ENCODE measurements around the gene TBC1D25. TPM values are rescaled to one million over a fixed set of nuclear protein-coding genes. Genes with fewer than 3 reads are reported as not detected.

TBC1D25 gene
- polyA plus RNA-seq, 1 of the 3 experiments (the other 2 are of a cell fraction), result 18.4 TPM

DNA sequence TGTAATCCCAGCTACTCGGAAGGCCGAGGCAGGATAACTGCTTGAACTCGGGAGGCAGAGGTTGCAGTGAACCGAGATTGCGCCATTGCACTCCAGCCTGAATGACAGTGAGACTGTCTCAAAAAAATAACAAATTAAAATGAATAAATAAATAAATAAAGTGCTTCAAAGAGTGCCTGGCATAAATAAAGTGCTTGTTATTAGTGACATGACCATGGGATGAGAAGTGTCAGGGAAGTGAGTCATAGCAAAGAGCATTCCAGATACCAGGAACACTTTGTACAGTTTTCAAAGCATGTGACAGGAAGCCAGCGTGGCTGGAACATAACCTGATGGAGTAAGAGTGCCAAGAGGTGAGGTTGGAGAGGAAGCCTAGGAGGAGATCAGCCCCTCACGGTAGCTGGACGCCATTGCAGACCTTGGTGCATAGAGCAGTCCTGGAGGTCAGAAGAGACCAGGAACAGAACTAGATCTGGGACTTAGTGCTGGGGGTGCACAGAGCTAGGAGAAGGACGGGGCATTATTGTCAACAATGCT, 51.8 kb downstream of the TBC1D25 start:
- no peak overlapping the region for H3K4me2 ChIP-seq
- TF ChIP-seq, protein P1, sequence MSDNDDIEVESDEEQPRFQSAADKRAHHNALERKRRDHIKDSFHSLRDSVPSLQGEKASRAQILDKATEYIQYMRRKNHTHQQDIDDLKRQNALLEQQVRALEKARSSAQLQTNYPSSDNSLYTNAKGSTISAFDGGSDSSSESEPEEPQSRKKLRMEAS (IDR thresholded peaks at IDR 0.05; ENCODE audit: low read depth), result peak; percentile 45; the same call in 1 of the 2 replicates
- TF ChIP-seq EP300 (IDR thresholded peaks at IDR 0.05; ENCODE audit: borderline replicate concordance in 1 of 2, low read depth in 1 of 2, low read length in 1 of 2), result no peak
- TF ChIP-seq JUND (IDR thresholded peaks at IDR 0.05), result peak; percentile 30; the same call in 1 of the 2 replicates
- TF ChIP-seq FOSL2 (IDR thresholded peaks at IDR 0.05; ENCODE audit: borderline replicate concordance, low read depth), result peak; percentile 17; the same call in 1 of the 2 replicates
- TF ChIP-seq, protein P2, sequence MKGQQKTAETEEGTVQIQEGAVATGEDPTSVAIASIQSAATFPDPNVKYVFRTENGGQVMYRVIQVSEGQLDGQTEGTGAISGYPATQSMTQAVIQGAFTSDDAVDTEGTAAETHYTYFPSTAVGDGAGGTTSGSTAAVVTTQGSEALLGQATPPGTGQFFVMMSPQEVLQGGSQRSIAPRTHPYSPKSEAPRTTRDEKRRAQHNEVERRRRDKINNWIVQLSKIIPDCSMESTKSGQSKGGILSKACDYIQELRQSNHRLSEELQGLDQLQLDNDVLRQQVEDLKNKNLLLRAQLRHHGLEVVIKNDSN (IDR thresholded peaks at IDR 0.05; ENCODE audit: borderline replicate concordance, low read depth), result peak; percentile 17; the same call in 1 of the 2 replicates
- H3K9me3 ChIP-seq, result no peaks in the 10 kb centered on the region
- no peaks in the 10 kb centered on the region; the same call in 1 of the 2 replicates for H3K27me3 ChIP-seq (ENCODE audit: insufficient read depth)
- peak overlapping the region; percentile 68 for H2AFZ ChIP-seq (ENCODE audit: low read depth)
- ChIA-PET POLR2A (no interaction called here), CTCF (no interaction called here)
- no peaks in the 10 kb centered on the region for H3F3A ChIP-seq (replicated peaks; ENCODE audit: insufficient read depth)
- H3K36me3 ChIP-seq (replicated peaks in 1 of 2; ENCODE audit: control insufficient read depth in 1 of 2, insufficient read depth in 2 of 2, low read length in 1 of 2), result no peaks in the 10 kb centered on the region
- H3K4me1 ChIP-seq (ENCODE audit: control insufficient read depth in 1 of 2, insufficient read depth in 2 of 2, low read depth in 1 of 2, low read length in 1 of 2), result no peaks in the 10 kb centered on the region
- no peaks in the 10 kb centered on the region for H3K9me2 ChIP-seq
- no peak overlapping the region for H3K9ac ChIP-seq
- H3K79me2 ChIP-seq (ENCODE audit: insufficient read depth), result no peaks in the 10 kb centered on the region
- H3K27ac ChIP-seq (ENCODE audit: low read depth in 2 of 2, low read length in 1 of 2), result 0 out of 4 replicates have a peak overlapping the region, but pooled peaks of 1 of the 2 experiments have one; percentile 28
- no peak overlapping the region for H3K4me3 ChIP-seq (ENCODE audit: low read depth in 2 of 2, low read length in 1 of 2)
- DNase-seq, result no peak
- no peaks in the 10 kb centered on the region for H4K20me1 ChIP-seq (ENCODE audit: insufficient read depth)
- 49% methylated on average over 9 of the region's 9 CpGs for WGBS (ENCODE audit: low lambda C conversion rate)

DNA sequence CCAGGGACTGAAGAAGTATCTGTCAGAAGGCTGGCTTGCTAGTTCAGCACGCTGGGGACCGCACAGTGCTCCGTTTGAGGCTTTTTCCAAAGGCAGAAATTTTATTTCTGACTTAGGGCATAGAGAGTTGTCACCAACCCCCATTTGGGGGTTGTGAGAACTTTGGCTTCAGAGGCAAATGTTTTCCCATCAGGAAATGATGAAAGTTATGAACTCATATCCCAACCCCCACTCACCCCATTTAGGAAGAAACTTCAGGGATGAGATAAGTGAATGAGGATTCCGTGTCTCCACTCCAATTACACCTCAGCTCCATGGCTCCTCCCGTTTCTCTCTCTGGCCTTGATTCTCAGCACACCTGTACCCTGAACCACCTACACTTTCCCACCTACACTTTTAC, 53.5 kb downstream of the TBC1D25 start:
- Histone ChIP-seq H3K4me1 (ENCODE audit: control insufficient read depth in 1 of 2, insufficient read depth in 2 of 2, low read depth in 1 of 2, low read length in 1 of 2) (no peaks in the 10 kb centered on the region), H3K9me3 (no peaks in the 10 kb centered on the region), H3F3A (replicated peaks; ENCODE audit: insufficient read depth) (no peaks in the 10 kb centered on the region), H3K4me3 (ENCODE audit: low read depth in 2 of 2, low read length in 1 of 2) (no peak overlapping the region), H3K9ac (no peak overlapping the region), H4K20me1 (ENCODE audit: insufficient read depth) (no peaks in the 10 kb centered on the region), H3K9me2 (no peaks in the 10 kb centered on the region), H3K27me3 (ENCODE audit: insufficient read depth) (no peaks in the 10 kb centered on the region), H3K4me2 (no peak overlapping the region), H2AFZ (ENCODE audit: low read depth) (no peak overlapping the region), H3K27ac (ENCODE audit: low read depth in 2 of 2, low read length in 1 of 2) (no peak overlapping the region), H3K79me2 (ENCODE audit: insufficient read depth) (no peaks in the 10 kb centered on the region), H3K36me3 (replicated peaks in 1 of 2; ENCODE audit: control insufficient read depth in 1 of 2, insufficient read depth in 2 of 2, low read length in 1 of 2) (no peaks in the 10 kb centered on the region)
- DNase-seq, result no peak
- TF ChIP-seq TEAD4 (IDR thresholded peaks at IDR 0.05; ENCODE audit: borderline replicate concordance, insufficient read depth) (no peak), JUND (IDR thresholded peaks at IDR 0.05) (no peak), YY1 (IDR thresholded peaks at IDR 0.05; ENCODE audit: low read depth) (no peak), RCOR1 (IDR thresholded peaks at IDR 0.05; ENCODE audit: low read length) (no peak), SMC3 (IDR thresholded peaks at IDR 0.05; ENCODE audit: low read depth, low read length) (no peak), RFX5 (IDR thresholded peaks at IDR 0.05; ENCODE audit: low read length) (no peak)
- TF ChIP-seq, protein P1 (IDR thresholded peaks at IDR 0.05; ENCODE audit: low read depth), result no peak
- CTCF ChIA-PET, result no interaction called here
- POLR2A ChIA-PET, result no interaction called here
- 60% methylated on average over 5 of the region's 5 CpGs for WGBS (ENCODE audit: low lambda C conversion rate)

DNA sequence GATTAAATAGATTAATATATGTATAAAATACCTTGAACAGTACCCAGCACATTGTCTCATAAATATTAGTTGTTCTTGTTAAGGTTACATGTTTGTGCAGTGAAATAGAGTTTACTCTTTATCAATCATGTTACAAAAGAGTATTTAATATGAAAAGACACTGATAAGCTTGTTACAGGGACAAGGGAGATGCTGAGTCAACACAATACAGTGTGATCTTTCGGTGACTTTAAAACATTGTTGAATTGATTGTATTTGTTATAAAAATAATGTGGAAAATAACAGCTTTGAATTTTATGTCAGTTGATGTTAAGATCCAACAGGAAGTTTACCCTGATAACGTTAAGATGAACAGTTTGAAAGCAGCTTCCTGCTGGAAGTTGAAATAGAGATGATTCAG, 56.4 kb downstream of the TBC1D25 start:
- DNase-seq, result no peak
- H3K36me3 ChIP-seq (replicated peaks in 1 of 2; ENCODE audit: control insufficient read depth in 1 of 2, insufficient read depth in 2 of 2, low read length in 1 of 2), result peaks cover 0 to 11% of the 10 kb centered on the region in 2 experiments
- peaks cover 0 to 6% of the 10 kb centered on the region in 2 experiments; a peak in 1 of 4 replicates for H3K4me1 ChIP-seq (ENCODE audit: control insufficient read depth in 1 of 2, insufficient read depth in 2 of 2, low read depth in 1 of 2, low read length in 1 of 2)
- no peak overlapping the region for H3K4me3 ChIP-seq (ENCODE audit: low read depth in 2 of 2, low read length in 1 of 2)
- 36% methylated on average over 2 of the region's 2 CpGs for WGBS (ENCODE audit: low lambda C conversion rate)
- H3K9me3 ChIP-seq, result no peaks in the 10 kb centered on the region
- no peaks in the 10 kb centered on the region for H3K9me2 ChIP-seq
- no peaks in the 10 kb centered on the region for H3F3A ChIP-seq (replicated peaks; ENCODE audit: insufficient read depth)
- POLR2A ChIA-PET, result no interaction called here
- CTCF ChIA-PET, result no interaction called here
- H3K27me3 ChIP-seq (ENCODE audit: insufficient read depth), result no peaks in the 10 kb centered on the region
- no peak overlapping the region for H2AFZ ChIP-seq (ENCODE audit: low read depth)
- H3K9ac ChIP-seq, result no peak overlapping the region
- H3K79me2 ChIP-seq (ENCODE audit: insufficient read depth), result peaks cover 9% of the 10 kb centered on the region; the same call in 1 of the 2 replicates
- no peaks in the 10 kb centered on the region for H4K20me1 ChIP-seq (ENCODE audit: insufficient read depth)
- no peak overlapping the region for H3K4me2 ChIP-seq
- no peak overlapping the region for H3K27ac ChIP-seq (ENCODE audit: low read depth in 2 of 2, low read length in 1 of 2)
- TF ChIP-seq ELF1 (IDR thresholded peaks at IDR 0.05), result no peak
- TF ChIP-seq, protein P3, sequence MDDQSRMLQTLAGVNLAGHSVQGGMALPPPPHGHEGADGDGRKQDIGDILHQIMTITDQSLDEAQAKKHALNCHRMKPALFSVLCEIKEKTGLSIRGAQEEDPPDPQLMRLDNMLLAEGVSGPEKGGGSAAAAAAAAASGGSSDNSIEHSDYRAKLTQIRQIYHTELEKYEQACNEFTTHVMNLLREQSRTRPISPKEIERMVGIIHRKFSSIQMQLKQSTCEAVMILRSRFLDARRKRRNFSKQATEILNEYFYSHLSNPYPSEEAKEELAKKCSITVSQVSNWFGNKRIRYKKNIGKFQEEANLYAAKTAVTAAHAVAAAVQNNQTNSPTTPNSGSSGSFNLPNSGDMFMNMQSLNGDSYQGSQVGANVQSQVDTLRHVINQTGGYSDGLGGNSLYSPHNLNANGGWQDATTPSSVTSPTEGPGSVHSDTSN (IDR thresholded peaks at IDR 0.05), result no peak
- no peak for TF ChIP-seq NFIC (IDR thresholded peaks at IDR 0.05; ENCODE audit: borderline replicate concordance)
- TF ChIP-seq TCF12 (IDR thresholded peaks at IDR 0.05), result no peak
- TF ChIP-seq RFX5 (IDR thresholded peaks at IDR 0.05; ENCODE audit: low read length), result no peak
- TF ChIP-seq POLR2AphosphoS5 (IDR thresholded peaks at IDR 0.05; ENCODE audit: low read depth, low read length), result no peak
- TF ChIP-seq TEAD4 (IDR thresholded peaks at IDR 0.05; ENCODE audit: borderline replicate concordance, insufficient read depth), result no peak
- TF ChIP-seq, protein P1 (IDR thresholded peaks at IDR 0.05; ENCODE audit: low read depth), result no peak
- TF ChIP-seq RAD21 (IDR thresholded peaks at IDR 0.05; ENCODE audit: low read length), result no peak
- no peak for TF ChIP-seq RCOR1 (IDR thresholded peaks at IDR 0.05; ENCODE audit: low read length)
